ENCODE measurements around the gene ACTL6B.
A peak's percentile ranks its signal among the peaks of the same experiment; 100 is the strongest.

ACTL6B gene

DNA sequence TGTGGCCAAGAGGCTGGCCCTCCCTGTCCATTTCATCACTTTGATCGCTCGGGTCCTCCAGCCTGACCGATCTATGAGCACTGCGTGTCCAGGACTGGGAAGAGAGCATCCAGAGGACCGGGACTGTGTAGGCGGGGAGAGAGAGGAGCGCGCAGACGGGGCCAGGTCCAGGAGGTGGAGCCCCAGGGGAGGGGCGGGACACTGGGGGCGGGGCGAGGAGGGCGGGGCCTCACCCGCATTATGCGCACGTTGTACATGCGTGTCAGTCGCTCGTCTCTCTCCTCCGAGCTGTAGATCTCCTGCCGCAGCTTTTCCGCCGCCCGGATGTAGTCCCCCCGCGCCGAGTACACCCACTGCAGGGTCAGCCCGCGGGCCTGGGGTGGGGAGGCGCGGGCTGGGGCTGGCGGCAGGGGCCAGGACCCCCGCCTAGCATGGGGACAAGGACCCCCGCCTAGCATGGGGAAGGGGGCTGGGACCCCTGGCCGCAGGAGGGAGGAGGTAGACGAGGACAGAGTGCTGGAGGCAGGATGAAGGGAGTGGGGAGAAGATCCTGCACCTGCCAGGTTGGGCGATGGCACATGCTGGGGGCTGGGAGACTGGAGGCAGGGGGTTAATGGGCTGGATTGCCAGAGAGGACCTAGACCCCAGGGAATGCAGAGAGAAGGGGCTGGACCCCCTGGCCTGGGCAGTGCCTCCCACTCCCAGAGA, 29.6 kb downstream of the ACTL6B start:
- peak; percentile 97 for DNase-seq (ENCODE audit: low spot score)

GRCh38 chr7:100626055-100626454, 30.2 kb downstream of the ACTL6B start:
- DNase-seq (ENCODE audit: low spot score), result no peak

DNA sequence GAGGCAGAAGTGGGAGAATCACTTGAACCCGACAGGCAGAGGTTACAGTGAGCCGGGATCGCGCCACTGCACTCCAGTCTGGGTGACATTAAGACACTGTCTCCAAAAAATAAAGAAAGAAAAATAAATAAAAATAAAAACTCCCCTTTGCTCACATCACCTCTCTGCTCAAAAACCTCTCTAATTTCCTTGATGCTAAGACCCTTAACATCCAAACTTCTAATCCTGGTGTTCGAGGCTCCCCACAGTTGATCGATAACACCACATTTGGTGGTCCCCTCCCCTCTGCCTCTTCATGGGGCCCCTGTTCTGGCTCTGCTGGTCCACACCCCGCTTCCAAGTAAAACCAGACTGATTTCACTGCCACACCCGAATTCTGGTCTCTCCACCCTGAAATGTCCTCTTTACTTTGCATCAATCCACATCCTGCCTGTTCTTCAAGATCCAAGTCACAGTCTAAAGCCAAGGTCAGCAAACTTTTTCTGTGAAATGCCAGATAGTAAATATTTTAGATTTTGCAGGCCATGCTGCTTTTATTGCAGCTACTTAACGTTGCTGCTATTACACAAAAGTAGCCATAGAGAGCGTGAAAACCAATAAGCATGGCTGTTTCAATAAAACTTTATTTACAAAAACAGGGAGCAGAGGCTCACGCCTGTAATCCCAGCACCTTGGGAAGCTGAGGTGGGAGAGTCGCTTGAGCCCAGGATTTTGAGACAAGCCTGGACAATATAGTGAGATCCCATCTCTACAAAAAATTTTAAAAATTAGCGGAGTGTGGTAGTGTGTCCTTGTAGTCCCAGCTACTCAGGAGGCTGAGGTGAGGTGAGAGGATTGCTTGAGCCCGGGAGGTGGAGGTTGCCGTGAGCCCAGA, 32.1 kb downstream of the ACTL6B start:
- no peak for DNase-seq (ENCODE audit: low spot score)

DNA sequence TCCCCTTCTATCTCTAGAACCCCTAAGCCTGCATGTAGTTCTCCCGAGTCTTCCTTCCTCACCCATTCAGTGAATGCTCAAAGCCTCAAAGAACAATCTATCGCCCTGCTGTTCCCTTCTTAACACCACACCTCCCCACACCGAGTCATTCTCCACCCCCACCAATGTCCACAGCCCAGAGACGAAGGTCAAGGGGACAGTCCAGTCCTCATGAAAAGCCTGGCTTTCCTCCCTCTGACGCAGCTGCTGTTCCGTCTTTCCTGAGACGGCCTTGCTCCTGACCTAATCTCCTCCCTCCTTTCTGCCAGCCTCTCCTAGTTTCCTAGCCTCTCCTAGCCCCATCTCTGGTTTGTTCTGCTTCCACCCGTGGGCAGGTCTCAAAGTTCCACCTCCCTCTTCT, 34.7 kb downstream of the ACTL6B start:
- no peak for DNase-seq (ENCODE audit: low spot score)

DNA sequence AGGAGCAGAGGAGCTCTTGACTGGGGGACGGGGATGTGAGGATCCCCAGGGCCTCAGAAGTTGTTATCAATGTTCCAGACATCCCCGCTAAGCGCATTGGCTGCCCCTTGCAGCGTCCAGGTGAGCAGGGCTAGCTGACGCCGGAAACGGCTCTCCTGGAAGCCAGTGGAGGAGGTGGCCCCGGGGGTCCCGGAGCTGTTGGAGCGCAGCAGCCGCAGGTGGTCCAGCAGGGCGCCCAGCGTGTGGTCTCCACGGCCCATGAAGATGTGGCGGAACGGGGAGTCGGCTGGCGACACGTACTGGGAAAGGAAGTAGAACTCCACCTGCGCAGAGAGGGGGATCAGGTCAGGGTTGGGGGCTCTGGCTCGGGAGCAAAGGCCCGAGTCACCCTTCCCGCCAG, 35.4 kb downstream of the ACTL6B start:
- no peak for DNase-seq (ENCODE audit: low spot score)

DNA sequence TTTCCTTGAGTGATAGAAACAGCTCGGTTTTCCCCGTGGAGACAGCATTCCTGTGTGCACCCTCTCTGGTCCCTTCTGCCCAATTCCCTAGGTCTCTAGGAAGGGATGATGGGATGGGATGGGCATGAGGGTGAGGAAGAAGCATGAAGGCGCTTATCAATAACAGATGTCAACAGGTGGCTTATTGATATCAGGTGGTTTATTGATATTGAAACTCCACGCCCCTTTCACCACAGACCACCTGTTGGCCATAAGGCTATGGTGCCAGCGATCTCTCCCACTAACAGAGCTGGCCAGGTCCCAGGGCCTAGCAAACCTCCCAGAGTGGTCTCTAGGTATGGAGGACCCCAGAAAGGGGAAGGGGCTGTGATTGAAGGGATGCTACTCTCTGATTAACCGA, 36.0 kb downstream of the ACTL6B start:
- no peak for DNase-seq (ENCODE audit: low spot score)

DNA sequence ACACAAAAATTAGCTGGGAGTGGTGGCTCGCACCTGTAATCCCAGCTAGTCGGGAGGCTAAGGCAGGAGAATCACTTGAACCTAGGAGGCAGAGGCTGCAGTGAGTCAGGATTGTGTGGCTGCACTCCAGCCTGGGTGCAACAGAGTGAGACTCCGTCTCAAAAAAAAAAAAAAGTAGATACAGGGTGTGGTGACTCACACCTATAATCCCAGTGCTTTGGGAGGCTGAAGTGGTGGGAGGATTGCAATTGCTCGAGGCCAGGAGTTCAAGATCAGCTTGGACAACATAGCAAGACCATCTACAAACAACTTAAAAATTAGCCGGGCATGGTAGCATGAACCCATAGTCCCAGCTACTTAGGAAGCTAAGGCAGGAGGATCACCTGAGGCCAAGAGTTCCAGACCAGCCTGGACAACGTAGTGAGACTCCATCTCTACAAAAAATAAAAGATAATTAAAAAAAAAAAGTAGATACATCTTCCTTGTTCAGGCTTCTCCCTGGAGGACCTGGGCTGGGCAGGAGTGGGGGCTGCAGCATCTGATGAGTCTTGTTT, 41.9 kb downstream of the ACTL6B start:
- no peak for DNase-seq (ENCODE audit: low spot score)

- no peak for DNase-seq (ENCODE audit: low spot score)
These were observed 42.7 kb downstream of the ACTL6B start for GRCh38 chr7:100613412-100614175.

DNA sequence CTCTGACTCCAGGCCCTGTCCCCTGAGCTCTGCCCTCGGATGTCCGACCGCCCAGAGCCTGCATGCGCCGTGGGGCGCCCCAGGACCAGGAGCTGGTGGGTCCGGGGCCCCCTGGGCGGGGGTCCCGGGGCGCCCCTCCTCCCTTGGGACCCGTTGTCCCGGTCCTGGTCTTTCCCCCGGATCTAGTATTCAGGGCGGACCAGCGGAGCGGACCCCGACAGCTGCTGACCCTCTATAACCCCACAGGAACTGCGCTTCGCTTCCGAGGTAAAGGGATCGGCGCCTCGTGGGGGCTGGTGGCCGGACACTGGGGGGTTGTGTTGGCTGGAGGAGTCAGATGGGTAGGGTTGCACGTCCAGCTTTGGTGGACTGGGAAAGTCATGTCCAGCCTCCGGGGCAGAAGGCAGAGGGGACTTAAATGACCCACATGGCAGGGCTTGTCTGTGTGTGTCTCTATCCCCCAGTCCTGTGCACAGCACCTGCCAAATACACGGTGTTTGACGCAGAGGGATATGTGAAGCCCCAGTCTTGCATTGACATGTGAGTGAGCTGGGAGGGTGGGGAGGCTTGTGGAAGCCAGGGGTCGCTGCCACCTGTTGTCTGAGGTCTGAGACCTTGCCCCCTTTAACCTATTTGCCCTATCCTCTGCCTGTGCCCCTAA, 43.4 kb downstream of the ACTL6B start:
- DNase-seq (ENCODE audit: low spot score), result no peak

GRCh38 chr7:100611983-100612729, 44.1 kb downstream of the ACTL6B start, which contains the start of gene MOSPD3:
MOSPD3 (plus strand) TSS chr7:100612540; CDS start chr7:100612792, 252 bp downstream.
- peak; percentile 98 for DNase-seq (ENCODE audit: low spot score)

- no peak for DNase-seq (ENCODE audit: low spot score)
These were observed 46.3 kb downstream of the ACTL6B start for GRCh38 chr7:100609958-100610357.

DNA sequence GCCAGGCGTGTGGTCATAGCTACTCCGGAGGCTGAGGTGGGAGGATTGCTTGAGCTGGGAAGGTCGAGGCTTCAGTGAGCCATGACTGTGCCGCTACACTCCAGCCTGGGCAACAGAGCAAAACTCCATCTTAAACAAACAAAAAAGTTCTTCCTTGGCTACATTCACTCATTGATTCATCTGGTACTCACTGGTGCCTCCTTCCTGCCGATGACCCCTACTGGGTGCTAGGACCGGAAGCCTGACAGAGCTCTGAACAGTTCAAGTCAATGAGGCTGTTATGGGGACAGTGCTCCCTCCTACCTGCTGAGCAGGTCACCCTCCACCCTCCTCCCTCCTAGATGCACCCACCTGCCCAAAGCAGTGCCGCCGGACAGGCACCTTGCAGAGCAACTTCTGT, 49.1 kb downstream of the ACTL6B start:
- DNase-seq (ENCODE audit: low spot score), result no peak

- no peak for DNase-seq (ENCODE audit: low spot score)
These were observed 49.9 kb downstream of the ACTL6B start for GRCh38 chr7:100606313-100606712.

- DNase-seq (ENCODE audit: low spot score), result peak; percentile 55
These were observed 51.0 kb downstream of the ACTL6B start for GRCh38 chr7:100604976-100605911.

- peak; percentile 82 for DNase-seq (ENCODE audit: low spot score)
These were observed 51.9 kb downstream of the ACTL6B start for GRCh38 chr7:100604028-100604975.

DNA sequence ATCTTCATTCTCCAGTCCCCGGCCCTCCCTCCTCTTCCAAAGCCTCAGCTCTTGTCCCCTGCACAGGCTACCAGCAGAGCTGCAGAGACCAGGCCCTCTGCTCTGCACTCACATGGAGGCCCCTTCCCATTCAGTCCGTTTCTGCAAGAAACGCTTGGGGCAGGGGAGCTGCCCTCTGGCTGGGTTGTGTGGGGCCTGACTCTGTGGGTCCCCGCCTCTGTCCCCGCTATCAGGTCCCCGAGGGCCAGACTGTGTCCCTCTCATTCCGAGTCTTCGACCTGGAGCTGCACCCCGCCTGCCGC, 52.6 kb downstream of the ACTL6B start:
- no peak for DNase-seq (ENCODE audit: low spot score)

DNA sequence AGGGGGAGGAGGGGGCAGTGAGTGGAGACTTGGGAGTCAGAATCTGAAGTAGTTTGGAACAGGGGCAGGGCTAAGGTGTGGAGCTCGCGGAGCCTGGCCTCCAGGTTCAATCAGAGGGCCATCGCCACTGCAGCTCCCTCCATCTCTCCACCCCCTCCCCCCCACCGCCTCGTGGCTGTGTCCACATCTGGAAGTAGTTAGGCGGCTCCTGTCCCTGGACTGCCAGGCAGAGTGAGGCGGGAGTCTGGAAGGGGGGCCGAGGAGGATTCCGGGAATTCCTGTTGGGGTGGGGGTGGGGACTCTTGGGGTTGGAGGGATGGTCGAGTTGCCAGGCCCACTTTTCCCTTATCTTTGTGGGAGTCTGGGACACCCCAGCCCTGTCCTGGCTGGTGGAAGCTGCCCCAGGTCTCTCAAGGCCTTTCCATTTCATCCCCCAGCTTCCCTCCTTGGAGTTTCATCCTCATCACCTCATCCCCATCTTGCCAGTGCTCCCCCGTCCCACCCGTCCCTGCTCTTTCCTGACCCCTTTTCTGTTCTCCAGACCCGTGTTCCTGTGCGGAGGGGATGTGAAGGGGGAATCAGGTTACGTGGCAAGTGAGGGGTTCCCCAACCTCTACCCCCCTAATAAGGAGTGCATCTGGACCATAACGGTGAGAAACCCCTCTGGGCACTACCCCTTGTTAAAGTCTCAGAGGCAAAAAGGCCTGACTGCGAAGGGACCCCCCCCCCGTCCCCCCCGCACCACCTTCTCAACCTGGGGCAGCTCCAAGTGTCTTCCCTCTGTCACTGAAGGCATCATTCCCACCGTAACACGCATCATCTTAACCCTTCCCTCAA, 53.1 kb downstream of the ACTL6B start:
- no peak for DNase-seq (ENCODE audit: low spot score)

DNA sequence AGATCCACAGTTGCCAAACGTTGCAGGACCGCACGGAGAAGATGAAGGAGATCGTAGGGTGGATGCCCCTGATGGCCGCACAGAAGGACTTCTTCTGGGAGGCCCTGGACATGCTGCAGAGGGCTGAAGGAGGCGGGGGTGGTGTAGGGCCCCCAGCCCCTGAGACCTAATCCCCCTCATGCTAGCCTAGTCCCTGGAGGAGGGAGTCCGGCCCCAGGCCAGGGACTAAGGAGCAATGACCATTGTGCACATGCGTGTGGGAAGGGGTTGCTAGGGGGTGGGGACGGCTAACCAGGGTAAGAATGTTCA, 55.6 kb downstream of the ACTL6B start:
- DNase-seq (ENCODE audit: low spot score), result no peak

Data from D341Med (cell line).